Keratinocyte (primary cell): ENCODE data around the gene TAGLN3.

Source experiments
- CTCF ChIP-seq, 3 experiments: IDR thresholded peaks in 1 of 3; conservative IDR thresholded peaks in 1 of 3; optimal IDR thresholded peaks in 1 of 3; 2 replicates in 2 of 3; 3 replicates in 1 of 3; pipeline versions ENCODE3 to v1.5.1; 2011; ENCODE audit warnings: low read length in 3 of 3, mild to moderate bottlenecking in 3 of 3, moderate library complexity in 2 of 3, control low read depth in 1 of 3, inconsistent platforms in 1 of 3; ENCODE audit not compliant: insufficient read depth in 2 of 3; ENCODE audit errors: extremely low read depth in 1 of 3
- EZH2 ChIP-seq: IDR thresholded peaks from one replicate; pipeline ENCODE4 v1.6.1; 2012; ENCODE audit warnings: inconsistent platforms, mild to moderate bottlenecking, low read length, moderate library complexity

DNA sequence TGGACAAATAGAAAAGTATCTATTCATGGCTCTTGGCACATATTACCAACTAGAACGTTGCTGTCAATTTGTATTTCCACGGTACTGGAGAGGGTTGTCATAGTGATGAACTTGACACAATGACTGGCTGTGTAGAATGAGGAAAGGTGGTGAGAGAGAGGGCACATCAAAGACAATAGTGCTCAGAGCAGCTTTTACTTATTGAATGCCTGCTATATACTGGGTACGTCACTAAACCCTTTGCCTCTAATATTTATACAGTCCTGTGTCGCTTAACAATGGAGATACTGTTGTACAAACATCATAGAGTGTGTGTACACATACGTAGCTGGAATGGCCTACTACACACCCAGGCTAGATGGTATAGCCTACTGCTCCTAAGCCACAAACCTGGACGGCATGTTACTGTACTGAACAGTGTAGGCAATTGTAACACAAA, 44.1 kb downstream of the TAGLN3 start:
- TF ChIP-seq EZH2 (no peak), CTCF (optimal IDR thresholded peaks at IDR 0.05 in 1 of 3, IDR thresholded peaks at IDR 0.05 in 1 of 3, conservative IDR thresholded peaks at IDR 0.05 in 1 of 3; ENCODE audit: extremely low read depth in 1 of 3, insufficient read depth in 2 of 3, low read length in 3 of 3) (no peak)
